Sigmoid colon (tissue), 6 donors: ENCODE results near the gene LOC101059915.
"Not testable (repeated sequence)": the region's sequence is repeated elsewhere in the genome, so short reads cannot be mapped to it uniquely, and the experiment has no call there.

ENCODE experiments used
- DNase-seq: peaks from one replicate; pipeline ENCODE4 v3.0.0-alpha.2; 2019
- H3K27ac ChIP-seq, 4 donors: fragments of 200-600 bp; sonication (generic); one replicate each; pipeline ENCODE4 v1.5.1; 2016 to 2019; ENCODE audit warnings: mild to moderate bottlenecking in 1 of 4
- H3K27me3 ChIP-seq, 3 donors: fragments of 200-600 bp; sonication (generic); one replicate each; pipeline ENCODE4 v1.5.1; 2019; ENCODE audit warnings: mild to moderate bottlenecking in 1 of 3
- H3K36me3 ChIP-seq, 4 donors: fragments of 200-600 bp; sonication (generic); one replicate each; pipeline ENCODE4 v1.5.1; 2016 to 2019
- H3K4me1 ChIP-seq, 4 donors: fragments of 200-600 bp; sonication (generic); one replicate each; pipeline ENCODE4 v1.5.1; 2017 to 2019
- H3K4me3 ChIP-seq, 4 donors: fragments of 200-600 bp; sonication (generic); one replicate each; pipeline ENCODE4 v1.5.1; 2017 to 2019; ENCODE audit warnings: mild to moderate bottlenecking in 2 of 4, moderate library complexity in 1 of 4
- H3K9me3 ChIP-seq, 4 donors: fragments of 200-600 bp in 3 of 4; sonication (generic) in 3 of 4; one replicate each; pipeline versions ENCODE4 v1.5.1 to v1.6.1; 2013 to 2019
- CTCF ChIP-seq, 4 experiments: fragments of 450-650 bp in 3 of 4; fragments of 200-600 bp in 1 of 4; IDR thresholded peaks; one replicate each; pipeline ENCODE4 v1.5.1; 2016 to 2019; ENCODE audit warnings: antibody characterized with exemption in 4 of 4, mild to moderate bottlenecking in 3 of 4, moderate library complexity in 2 of 4
- EP300 ChIP-seq, 4 donors: sonication (generic); formaldehyde crosslinking; IDR thresholded peaks; one replicate each; pipeline ENCODE4 v1.6.1; 2017; ENCODE audit warnings: antibody characterized with exemption in 4 of 4
- POLR2A ChIP-seq, 2 donors: fragments of 450-650 bp; IDR thresholded peaks; one replicate each; pipeline ENCODE4 v1.6.1; 2016; ENCODE audit warnings: antibody characterized with exemption in 2 of 2, mild to moderate bottlenecking in 2 of 2, moderate library complexity in 2 of 2
- POLR2AphosphoS5 ChIP-seq, 4 donors: sonication (generic); formaldehyde crosslinking; IDR thresholded peaks; one replicate each; pipeline ENCODE4 v1.6.1; 2017; ENCODE audit warnings: antibody characterized with exemption in 4 of 4
- WGBS, 2 donors: extraction: QIAGEN DNeasy Blood & Tissue Kit; methylation state at CpG; one replicate each; pipeline ENCODE4 v1.1.7; 2013; 5-methylcytosine and 5-hydroxymethylcytosine counted together
- intact Hi-C: fragments of 100-400 bp; cut with DNase I; formaldehyde crosslinking; loops from one replicate; pipeline ENCODE4 v1.15.1; 2023
- donor health status: healthy with polysubstance abuse.
- donor health status: healthy.

Gene LOC101059915

GRCh38 chrX:71636438-71637252, 30.7 kb upstream of the LOC101059915 start:
- H3K27ac ChIP-seq, result peak overlapping the region in 2 of 4 donors; percentile 53 to 63
- intact Hi-C loops, result no loop called here
- WGBS, 2 donors, result 51 to 63% methylated on average over 9 of the region's 9 CpGs

DNA sequence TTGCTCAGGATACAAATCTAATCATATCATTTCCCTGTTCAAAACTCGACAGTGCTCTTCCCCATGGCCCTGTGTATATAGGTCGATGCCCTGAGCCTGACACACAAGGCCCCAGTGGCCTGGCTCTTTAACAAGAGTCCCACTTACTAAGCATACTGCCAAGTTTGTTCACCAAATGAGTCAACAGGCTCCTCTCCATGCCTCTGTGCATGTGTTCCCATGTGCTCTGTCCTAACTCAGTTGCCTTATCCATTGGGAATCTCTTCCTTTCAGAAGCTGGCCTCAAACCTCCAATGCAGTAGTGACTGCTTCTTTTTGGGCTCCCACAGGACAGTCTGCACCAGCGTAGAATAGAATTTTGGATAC, 30.1 kb upstream of the LOC101059915 start:
- 81 to 87% methylated on average over 3 of the region's 3 CpGs for WGBS, 2 donors
- no peaks in the 10 kb centered on the region for H3K9me3 ChIP-seq
- no peaks in the 10 kb centered on the region for H3K36me3 ChIP-seq
- H3K4me3 ChIP-seq, result no peak overlapping the region
- intact Hi-C loops, result no loop called here
- H3K27me3 ChIP-seq, result no peaks in the 10 kb centered on the region
- peak overlapping the region in 3 of 4 donors; percentile 5 to 63 (median 53) for H3K27ac ChIP-seq
- H3K4me1 ChIP-seq, result peaks cover 0 to 7% (median 0%) of the 10 kb centered on the region in 4 donors
- no peak for TF ChIP-seq POLR2A (IDR thresholded peaks at IDR 0.05)
- TF ChIP-seq EP300 (IDR thresholded peaks at IDR 0.05), result no peak
- TF ChIP-seq POLR2AphosphoS5 (IDR thresholded peaks at IDR 0.05), result no peak
- no peak for TF ChIP-seq CTCF (IDR thresholded peaks at IDR 0.05)
- DNase-seq, result no peak

More at GRCh38 chrX:71636438-71637252, 30.7 kb upstream of the LOC101059915 start:
- peaks cover 0 to 7% (median 0%) of the 10 kb centered on the region in 4 donors for H3K4me1 ChIP-seq
- DNase-seq, result no peak
- H3K36me3 ChIP-seq, result no peaks in the 10 kb centered on the region
- no peaks in the 10 kb centered on the region for H3K9me3 ChIP-seq
- no peak overlapping the region for H3K4me3 ChIP-seq
- no peaks in the 10 kb centered on the region for H3K27me3 ChIP-seq
- TF ChIP-seq POLR2AphosphoS5 (IDR thresholded peaks at IDR 0.05) (no peak), CTCF (IDR thresholded peaks at IDR 0.05) (no peak), EP300 (IDR thresholded peaks at IDR 0.05) (peak in 1 of 4 donors; percentile 24), POLR2A (IDR thresholded peaks at IDR 0.05) (no peak)

- peak overlapping the region in 3 of 4 donors; percentile 5 to 63 (median 53) for H3K27ac ChIP-seq
- H3K36me3 ChIP-seq, result no peaks in the 10 kb centered on the region
- intact Hi-C loops, result no loop called here
- no peak overlapping the region for H3K4me3 ChIP-seq
- no peaks in the 10 kb centered on the region for H3K27me3 ChIP-seq
- no peak for TF ChIP-seq EP300 (IDR thresholded peaks at IDR 0.05)
- no peak for DNase-seq
- H3K9me3 ChIP-seq, result no peaks in the 10 kb centered on the region
- WGBS, 2 donors, result 46 to 51% methylated on average over 4 of the region's 4 CpGs
- peaks cover 0 to 7% (median 0%) of the 10 kb centered on the region in 4 donors for H3K4me1 ChIP-seq
These were observed 29.5 kb upstream of the LOC101059915 start for GRCh38 chrX:71637848-71638247.

- no peaks in the 10 kb centered on the region for H3K27me3 ChIP-seq
- H3K27ac ChIP-seq, result peak overlapping the region in 2 of 4 donors; percentile 53 to 63
- H3K4me3 ChIP-seq, result no peak overlapping the region
- H3K4me1 ChIP-seq, result peaks cover 0 to 7% (median 0%) of the 10 kb centered on the region in 4 donors
- H3K36me3 ChIP-seq, result no peaks in the 10 kb centered on the region
- WGBS, 2 donors, result 66 to 81% methylated on average over 4 of the region's 4 CpGs
- TF ChIP-seq CTCF (IDR thresholded peaks at IDR 0.05) (no peak), EP300 (IDR thresholded peaks at IDR 0.05) (no peak), POLR2AphosphoS5 (IDR thresholded peaks at IDR 0.05) (no peak), POLR2A (IDR thresholded peaks at IDR 0.05) (no peak)
- no peak for DNase-seq
- intact Hi-C loops, result no loop called here
- no peaks in the 10 kb centered on the region for H3K9me3 ChIP-seq
These were observed 28.9 kb upstream of the LOC101059915 start for GRCh38 chrX:71638409-71638808.

DNA sequence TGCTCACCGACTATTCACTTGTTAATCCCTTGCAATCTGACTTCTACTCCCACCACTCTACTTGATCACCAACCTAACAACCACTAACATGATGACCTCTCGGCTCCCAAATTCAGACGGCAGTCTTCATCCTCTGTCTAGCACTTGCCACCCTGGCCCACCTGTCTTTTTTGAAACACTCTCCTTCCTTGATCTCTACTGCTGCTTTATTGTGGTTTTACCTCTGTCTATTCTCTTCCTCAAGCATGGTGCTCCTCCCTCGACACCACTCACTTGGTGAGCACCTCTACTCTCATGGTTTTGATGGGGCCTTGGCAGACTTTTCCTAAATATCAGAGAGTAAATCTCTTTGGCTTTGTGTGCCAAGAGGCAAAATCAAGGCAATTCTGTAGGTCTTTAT, 27.3 kb upstream of the LOC101059915 start:
- DNase-seq, result no peak
- Histone ChIP-seq H3K27me3 (no peaks in the 10 kb centered on the region), H3K36me3 (no peaks in the 10 kb centered on the region), H3K4me3 (no peak overlapping the region), H3K27ac (no peak overlapping the region), H3K4me1 (peaks cover 0 to 7% (median 0%) of the 10 kb centered on the region in 4 donors), H3K9me3 (no peaks in the 10 kb centered on the region)
- TF ChIP-seq CTCF (IDR thresholded peaks at IDR 0.05) (no peak), POLR2A (IDR thresholded peaks at IDR 0.05) (no peak), POLR2AphosphoS5 (IDR thresholded peaks at IDR 0.05) (no peak), EP300 (IDR thresholded peaks at IDR 0.05) (no peak)
- 84 to 95% methylated on average over 4 of the region's 4 CpGs for WGBS, 2 donors
- intact Hi-C loops, result no loop called here

- H3K27ac ChIP-seq, H3K4me1 ChIP-seq, H3K27me3 ChIP-seq, H3K4me3 ChIP-seq, H3K9me3 ChIP-seq, intact Hi-C loops, DNase-seq, H3K36me3 ChIP-seq: not testable (repeated sequence)
- WGBS, 2 donors, result 34 to 79% methylated on average over 4 to 5 of the region's 6 CpGs
These were observed 22.9 kb upstream of the LOC101059915 start for GRCh38 chrX:71644406-71644805.
